Fibroblast of peridontal ligament (primary cell): ENCODE data around the gene ATP6V0D1.

Experiments used
- DNase-seq: peaks from one replicate; pipeline ENCODE4 v3.0.0-alpha.2; 2010; ENCODE audit errors: extremely low read depth

Gene ATP6V0D1

DNA sequence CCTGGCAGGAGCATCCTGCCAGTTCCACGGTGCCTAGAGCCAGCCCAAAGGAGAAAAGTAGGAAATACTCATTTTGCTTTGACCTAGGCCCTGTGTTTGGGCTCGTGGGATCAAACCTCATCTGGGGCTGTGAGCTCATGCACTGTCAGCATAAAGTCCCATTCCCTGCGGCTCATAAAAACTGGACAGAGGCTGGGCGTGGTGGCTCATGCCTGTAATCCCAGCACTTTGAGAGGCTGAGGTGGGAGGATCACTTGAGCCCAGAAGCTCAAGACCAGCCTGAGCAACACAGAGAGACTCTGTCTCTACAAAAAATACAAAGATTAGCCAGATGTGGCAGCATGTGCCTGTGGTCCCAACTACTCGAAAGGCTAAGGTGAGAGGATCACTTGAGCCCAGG, 17.9 kb downstream of the ATP6V0D1 start:
- DNase-seq = no peak

DNA sequence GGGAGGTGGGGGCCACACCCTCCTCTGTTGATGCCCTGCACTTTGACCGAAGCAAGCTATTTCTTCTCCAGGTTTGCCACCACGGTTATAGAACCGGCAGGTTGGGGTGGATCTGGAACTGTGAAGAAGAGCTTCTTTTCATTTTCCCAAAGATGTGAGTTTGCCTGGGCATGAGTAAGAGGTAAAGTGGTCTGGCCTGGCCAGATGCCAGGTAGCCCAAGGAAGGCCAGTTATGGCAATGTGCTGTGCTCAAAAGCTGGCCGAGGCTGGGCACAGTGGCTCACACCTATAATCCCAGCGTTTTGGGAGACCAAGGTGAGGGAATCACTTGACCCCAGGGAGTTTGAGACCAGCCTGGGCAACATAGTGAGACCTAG, 18.7 kb downstream of the ATP6V0D1 start:
- DNase-seq = no peak

DNA sequence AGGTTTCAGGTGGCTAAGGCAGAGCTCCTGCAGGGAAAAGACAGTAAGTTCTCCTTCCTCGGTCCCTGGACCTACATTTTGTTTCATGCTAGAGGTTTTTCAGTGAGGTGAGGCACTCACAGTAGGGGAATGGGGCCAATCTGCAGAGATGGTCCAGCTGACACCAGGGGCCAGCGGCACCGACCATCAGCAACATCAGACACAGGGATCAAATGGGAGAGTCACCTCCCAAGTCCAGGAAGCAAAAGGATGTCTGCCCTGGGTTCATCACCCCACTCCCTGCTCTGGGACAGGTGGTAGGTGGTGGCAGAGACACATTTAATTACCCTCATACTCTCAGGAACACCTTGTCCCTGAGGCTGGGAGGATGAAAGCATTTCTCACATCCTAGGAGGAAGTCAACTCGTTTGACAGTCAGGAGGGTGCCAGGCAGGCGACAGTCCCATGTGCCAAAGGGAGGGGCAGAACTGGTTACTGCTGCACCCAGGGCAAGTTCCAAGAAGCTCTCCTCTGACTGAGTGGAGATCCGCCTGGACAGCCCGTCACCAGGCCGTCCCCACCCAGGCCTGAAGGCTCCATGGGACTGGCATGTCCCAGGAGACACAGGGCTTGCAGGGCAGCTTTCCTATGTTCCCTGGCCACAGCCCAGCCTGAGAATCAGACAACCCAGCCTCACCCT, 19.2 kb downstream of the ATP6V0D1 start:
- no peak for DNase-seq

DNA sequence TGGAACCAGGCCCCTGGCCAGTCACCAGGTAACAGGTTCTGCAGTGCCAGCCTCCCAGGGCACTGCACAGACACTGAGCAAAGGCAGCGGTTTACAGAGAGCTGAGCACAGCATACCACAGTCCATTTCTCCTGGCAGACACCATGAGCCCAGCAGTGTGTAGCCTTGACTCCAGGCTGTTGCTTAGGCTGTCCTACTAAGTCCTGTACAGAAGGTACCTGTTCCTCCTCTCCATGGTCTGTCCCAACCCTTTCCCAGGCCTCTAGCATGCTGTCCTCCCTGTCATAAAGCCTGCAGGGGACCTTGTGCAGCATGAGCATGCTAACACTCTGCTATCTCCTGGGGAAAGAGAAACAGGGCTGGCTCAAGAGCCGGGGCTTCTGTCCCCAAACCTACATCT, 20.0 kb downstream of the ATP6V0D1 start:
- no peak for DNase-seq

DNA sequence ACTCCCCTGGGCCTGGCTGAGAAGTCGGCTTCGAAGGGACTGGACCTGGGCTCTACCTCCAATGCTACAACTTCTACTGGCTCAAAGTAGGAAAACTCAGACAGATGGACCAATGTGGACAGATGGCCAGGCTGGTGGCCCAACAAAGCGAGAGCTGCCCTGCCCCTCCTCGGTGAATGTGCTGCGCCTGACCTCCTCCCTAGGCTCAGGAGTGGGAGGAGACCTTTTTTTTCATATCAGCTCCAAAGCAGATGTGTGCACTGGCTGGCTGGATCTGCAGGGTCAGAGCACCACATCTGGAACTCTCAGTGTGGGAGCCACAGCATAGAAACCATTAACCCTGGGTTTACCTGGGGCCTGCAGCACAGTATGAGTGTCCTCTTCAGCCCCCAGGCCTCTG, 20.8 kb downstream of the ATP6V0D1 start:
- DNase-seq = no peak

DNA sequence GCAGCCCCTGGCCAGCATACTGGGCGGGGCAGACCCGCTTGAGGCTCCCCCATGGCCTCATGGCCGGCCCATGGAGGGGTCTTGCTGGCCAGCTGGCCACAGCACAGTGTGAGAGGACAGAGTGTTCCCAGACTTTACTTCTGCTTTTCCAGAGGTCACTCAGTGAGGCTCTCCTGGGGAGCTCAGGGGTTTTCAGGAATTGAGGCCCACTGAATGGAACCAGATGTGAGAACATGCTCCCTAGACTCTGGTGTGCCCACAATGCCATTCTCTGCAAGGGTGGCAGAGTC, 21.2 kb downstream of the ATP6V0D1 start:
- DNase-seq = no peak

DNA sequence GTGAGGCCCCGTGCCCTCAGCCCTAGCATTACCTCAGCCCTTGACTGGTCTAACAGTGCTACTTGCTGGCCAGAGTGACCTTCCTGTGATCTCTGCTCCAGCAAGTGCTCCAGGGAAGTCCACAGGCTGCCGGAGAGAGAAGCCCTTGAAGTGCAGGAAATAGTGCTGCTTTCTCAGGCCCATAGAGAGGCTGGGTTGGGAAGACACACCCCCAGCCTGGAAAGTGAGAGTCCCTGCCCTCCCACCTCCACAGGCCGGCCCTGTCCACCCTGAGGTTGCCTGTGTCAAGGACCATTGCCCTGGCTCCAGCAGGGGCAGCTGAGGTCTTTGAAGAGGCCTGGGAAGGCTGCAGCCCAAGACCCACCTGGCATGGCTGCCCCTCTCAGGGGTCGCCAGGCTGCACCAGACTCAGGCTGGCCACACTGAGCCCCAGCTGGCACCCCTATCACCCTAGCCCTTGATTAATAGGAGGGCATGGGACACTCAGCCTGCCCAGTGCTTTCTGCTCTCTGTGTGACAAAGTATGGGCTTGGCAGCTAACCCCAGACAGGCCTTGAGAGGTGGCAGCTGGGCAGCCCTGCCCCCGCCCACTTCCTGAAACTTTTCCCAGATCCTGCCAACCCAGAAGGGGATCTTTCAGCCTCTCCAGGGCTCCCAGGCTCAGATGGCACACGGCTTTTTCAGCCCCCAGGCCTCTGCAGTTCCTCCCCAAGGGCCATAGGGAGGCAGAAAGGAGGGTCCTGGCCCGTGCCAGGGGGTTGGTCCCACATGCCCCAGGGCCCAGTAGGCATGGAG, 21.7 kb downstream of the ATP6V0D1 start:
- DNase-seq = no peak

DNA sequence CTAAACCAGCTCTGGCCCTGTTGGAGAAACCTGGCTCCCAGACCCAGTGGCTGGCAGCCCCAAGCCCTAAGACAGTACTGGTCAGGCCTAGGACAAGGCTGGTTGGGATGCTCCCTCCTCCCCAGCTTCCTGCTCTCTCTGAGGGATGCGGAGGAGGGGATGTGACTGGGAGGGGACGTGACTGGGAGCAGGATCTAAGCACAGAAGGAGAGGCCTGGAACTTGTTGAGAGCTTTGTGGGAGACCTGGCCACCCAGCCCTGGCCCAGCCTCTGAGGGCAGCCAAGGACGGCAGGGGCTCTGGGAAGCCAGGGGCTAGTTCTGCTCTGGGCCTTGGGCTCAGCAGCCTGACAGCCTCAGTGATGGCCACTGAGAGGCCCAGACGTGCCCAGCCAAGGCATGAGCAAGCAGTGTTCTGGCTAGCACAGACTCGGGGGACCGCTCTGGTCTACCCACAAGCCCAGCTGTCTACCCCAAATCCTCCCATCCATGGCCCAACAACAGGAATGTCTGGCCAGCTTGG, 22.8 kb downstream of the ATP6V0D1 start:
- DNase-seq = peak; percentile 29

DNA sequence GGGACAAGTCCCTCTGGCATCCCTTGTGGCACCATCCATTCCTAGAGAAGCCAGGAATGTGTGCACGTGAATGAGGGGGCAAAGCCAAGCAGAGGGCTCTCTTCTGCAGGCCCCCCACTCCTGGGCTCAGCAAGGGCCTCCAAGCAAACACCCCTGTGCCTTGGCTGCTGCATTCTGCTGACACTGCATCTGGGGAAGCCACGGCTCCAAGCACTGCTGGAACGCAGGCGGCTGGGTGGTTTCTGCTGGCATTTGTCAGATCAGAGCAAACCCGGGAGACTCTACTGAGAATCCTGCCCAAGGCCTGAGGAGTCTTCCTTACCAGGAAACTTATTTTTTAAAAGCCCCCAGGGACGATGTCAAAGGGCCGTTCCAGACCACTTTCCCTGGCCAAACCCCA, 23.3 kb downstream of the ATP6V0D1 start:
- DNase-seq = no peak

DNA sequence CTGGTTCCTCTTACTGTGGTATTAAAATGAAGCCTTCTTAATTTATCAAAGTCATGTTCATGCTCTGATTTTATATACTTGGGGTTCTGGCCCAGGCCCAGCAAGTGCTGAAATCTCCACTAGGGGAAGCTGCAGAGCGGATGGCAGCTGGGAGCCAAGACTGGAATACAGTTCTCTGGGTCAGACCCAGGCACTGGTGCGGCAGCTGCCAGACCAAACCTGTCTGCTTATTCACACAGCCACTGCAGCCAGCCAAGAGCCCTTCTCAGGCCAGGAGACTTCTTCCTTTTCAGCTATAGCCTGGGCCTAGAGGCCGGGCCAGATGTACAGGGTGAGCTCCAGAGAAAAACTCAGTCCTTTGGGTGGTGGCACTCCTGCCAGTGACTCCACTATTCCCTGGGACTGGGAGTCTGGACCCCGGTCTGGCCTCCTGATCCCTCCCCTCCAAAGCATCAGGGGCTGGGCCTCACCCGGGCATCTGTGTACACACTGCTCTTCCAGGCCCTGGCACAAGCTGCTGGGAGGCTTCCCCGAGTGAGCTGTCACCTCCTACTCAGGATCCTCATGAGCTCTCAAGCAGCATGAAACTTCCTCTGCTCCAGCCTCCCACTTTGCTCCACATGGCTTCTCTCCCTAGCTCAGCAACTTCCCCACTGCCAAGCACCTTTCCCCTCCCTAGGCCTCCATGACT, 24.4 kb downstream of the ATP6V0D1 start:
- peak; percentile 54 for DNase-seq

DNA sequence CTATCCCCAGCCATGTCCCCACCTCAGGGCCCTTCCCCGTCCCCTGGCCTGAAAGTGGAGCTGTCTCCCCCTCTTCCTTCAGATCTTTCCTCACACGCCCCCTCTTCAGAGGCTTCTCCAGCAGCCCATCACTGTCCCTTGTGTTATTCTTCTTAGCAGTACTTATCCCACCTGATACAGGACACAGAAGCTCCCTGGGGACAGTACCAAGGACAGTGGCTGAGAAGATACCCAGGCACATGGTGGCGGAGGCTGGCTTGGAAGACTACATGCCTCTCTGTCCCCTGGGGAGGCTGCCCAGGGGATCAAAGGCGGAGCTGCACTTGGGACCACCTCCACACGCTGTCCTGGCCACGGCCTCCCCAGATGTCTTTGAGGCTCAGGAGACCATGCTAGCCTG, 26.1 kb downstream of the ATP6V0D1 start:
- no peak for DNase-seq

DNA sequence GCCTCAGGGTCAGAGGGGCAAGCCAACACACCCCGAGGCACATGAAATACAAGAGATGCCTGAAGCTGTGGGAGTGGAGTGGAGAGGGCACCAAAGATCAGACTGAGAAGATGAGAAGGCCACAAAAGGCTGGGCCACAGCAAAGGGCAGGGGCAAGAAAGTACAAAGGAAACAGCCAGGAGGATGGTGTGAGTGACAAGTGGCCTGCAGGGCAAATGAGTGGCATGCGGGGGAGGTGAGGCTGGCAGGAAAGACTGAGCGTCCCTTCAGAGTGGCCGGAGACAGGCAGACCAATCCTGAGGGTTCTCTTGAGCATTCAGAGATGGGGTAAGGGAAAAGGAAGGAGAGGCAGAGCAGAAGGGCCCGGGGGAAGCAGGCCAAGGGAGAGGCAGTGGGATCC, 26.9 kb downstream of the ATP6V0D1 start:
- DNase-seq = no peak

DNA sequence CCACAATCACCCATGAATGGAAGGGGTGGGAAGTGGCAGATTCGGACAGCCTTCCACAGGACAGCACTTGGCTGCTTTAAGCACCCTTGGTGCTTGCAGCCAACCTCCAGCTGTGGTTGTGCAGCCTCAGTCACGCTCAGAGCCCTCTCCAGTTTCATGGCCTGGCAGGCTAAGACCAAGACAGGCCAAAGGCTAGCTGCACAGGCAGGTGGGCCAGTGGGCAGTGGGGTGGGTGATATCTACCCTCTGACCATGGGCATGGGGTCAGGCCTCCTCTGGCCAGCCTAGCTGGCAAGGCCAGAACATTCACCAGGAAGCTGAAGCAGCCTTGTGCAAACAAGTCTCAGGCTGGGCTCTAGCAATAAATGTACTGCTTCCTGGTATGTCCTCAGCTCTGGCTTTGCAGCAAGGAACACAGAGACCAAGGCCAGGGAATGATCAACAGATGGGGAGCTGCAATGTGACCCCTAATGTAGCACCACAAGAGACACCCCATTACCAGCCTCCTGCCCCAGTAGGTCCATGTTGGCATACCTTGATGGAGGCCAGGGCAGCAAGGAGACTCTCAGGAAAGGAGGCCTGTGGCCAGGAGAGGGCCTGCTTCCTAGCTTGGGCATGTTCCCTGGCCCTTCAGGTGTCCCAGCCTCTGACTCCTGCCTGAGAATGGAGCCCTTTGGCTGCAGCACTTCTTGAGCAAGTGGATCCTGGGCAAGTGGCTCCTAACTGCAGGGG, 29.1 kb downstream of the ATP6V0D1 start:
- no peak for DNase-seq

DNA sequence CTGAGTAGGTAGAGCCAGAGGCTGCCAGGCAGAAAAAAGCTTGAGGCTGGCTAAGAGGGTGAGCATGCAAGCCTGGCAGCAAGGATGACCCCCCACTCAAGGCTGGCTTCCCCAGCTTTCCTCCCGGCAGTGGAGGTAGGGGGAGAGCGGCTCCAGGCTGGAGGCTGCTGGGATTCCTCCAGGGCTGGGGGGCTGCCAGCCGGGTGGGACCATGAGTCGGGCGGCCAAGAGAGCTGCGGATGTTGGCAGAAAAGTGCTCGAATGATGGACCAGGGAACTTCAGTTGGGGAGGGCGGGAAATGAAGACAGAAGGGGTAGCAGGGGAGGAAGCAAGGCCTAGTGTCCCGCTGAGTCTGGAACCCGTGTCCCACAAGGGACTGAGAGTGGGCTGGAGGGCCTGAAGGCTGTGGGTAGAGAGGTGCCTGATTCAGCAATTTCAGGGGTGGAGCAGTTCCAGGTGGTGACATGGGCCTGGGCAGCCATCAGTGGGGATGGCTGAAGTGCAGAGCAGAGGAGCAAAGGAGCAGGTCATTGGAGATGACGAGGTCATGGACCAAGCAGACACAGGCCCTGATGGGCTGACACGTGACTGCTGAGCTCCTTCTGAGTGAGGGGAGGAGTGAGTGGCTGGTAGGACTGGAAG, 29.8 kb downstream of the ATP6V0D1 start:
- DNase-seq = no peak

DNA sequence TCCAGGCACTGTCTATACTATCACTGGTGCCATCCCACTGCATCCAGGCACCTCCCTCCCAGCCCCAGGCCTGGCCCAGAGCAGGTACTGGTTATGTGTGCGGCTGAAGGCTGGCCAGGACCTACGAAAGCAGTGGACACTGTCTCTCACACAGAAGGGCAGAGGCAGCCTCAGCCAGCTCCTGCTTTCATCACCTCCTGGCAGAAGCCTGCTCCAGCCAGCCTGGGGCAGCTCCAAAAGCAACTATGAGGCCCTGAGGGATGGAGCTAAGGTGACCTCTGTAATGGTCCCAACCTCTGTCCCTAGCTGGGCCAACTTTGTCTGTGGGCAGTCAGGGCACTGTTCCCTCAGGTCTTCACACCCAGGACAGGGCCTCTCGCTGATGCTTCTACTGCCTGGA, 31.2 kb downstream of the ATP6V0D1 start:
- no peak for DNase-seq

DNA sequence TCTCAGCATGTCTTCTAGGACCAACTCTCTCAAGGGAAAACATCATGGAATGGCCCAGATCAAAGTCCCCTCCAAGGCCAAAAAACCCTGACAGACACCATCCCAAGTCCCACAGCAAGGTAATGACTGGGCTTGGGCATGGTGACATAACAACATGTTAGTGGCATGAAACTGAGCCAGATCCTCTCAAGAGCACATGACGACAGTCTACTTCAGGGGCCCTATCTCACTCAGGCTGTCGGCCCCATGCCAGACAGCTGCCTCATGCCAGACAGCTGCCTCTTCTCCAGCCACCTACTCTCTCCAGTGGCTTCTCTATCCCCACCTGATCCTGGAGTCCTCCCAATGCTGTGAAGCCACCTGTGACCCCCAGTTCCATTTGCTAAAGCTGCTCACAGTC, 31.6 kb downstream of the ATP6V0D1 start:
- no peak for DNase-seq

DNA sequence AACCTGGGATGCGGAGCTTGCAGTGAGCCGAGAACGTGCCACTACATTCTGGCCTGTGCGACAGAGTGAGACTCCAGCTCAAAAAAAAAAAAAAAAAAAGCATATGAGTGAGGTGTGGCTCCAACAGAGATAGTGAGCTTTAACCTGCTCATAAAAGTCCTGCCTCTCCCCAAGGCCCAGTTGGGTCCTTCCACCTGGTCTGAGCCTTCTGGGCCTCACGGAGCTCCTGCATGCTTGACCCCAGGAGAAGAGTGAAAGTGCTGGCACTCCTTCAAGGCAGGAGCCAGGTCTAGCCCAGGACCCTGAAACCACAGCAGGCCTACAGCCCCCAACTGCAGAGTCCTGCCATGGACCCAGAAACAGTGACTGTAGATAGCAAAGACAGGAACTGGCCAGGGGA, 32.4 kb downstream of the ATP6V0D1 start:
- no peak for DNase-seq

DNA sequence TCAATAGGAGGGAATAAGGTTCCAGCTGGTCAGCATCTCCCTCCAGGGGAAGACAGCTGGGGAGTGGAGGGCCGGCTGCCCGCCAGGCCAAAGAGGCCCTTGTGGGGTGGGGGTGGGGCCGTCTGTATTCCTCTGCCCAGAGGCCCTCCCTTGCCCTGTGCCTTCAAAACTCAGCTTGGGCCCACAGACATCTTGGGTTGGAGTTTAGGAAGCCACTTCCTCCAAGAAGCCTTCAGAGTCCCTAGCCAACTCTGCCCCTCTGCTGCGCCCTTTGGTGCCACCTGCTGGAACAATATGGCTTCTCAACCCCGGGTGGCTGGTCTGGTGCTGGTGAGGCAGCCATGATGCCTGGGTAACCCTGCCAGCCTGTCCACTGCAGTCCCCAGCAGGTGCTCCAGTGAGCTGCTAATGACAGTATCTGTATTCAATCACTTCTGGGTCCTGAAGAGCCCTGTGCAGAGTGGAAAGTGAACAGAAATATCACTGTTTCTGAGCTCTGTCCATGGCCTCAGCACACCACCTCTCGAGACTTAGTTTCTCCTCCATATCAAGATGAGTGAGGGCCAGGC, 33.4 kb downstream of the ATP6V0D1 start:
- DNase-seq = no peak

DNA sequence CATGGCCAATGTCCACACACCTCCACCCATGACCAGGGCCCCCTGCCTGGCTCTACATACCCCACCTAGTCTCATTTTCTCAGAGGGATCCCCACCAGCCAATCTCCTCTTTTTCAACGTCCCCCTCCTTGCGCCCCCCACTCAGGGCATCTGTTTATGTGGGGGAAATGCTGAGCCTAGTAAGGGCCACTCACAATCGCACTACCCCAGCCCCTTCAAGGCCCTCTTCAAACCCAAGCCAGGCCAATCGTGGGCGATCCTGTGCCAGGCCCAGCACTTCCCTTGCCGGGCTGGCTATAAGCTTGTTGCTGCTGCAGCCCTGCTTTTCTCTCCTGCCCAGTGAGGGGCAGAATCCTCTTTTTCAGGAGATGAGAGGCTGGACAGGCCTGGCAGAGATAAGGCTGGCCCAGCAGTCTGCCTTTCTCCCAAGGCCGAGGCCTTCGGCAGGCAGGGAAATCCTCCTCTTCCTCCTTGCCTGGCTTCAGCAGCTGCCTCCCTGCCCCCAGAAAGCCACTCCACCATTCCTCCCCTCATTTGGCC, 33.9 kb downstream of the ATP6V0D1 start:
- DNase-seq = no peak

DNA sequence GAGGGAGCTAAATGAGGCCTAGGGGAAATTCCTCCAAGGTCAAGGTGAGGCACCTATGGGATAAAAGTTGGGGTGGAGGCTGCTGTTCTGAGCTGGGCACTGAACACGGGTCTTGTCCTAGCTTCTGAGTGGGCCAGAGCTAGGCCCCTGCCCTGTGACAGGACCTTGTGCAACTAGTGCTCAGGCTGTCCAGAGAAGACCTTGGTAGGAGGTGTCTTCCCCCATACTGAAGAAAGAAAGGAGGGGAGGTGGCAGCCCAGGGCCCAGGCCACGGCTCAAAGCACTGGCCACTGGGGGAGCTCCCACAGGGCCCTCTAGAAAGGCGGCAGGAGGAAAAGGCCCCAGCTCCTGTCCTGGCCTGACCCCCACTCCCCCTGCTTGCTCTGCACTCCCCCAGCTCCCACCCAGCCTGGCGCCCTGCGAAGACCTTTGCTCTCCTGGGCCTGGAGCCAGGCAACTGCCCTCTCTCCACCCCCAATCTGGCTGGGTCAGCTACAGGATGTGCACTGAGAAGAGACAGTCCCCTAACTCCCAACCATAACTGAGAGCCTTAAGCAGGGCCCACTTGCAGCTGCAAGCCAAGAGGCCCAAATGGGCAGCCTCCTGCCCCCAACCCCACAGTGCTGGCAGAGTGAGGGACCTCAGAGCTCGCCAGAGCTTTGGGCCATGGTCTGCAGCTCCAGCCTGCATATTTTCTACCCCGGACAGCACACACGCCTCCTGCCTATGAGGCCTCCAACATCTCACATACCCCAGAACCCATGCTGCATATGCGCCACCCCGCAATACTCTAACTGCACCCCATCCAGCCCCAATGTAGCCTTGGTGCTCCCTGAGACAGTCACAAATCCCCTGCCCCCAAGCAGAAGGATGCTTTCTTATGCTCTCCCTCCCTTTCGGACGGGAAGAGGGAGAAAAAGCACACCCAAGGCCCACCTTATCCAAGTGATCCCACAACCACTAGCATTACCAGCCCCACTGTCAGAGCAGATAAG, 34.7 kb downstream of the ATP6V0D1 start:
- DNase-seq = no peak
